IPS-NIHi11 (cell line): ENCODE measurements around the gene RUSC1.
"Not testable (repeated sequence)": the region's sequence is repeated elsewhere in the genome, so short reads cannot be mapped to it uniquely, and the experiment has no call there.

Experiments used
- DNase-seq: peaks from one replicate; pipeline ENCODE4 v3.0.0; 2012; ENCODE audit warnings: mixed read lengths, low spot score

RUSC1 gene, protein sequence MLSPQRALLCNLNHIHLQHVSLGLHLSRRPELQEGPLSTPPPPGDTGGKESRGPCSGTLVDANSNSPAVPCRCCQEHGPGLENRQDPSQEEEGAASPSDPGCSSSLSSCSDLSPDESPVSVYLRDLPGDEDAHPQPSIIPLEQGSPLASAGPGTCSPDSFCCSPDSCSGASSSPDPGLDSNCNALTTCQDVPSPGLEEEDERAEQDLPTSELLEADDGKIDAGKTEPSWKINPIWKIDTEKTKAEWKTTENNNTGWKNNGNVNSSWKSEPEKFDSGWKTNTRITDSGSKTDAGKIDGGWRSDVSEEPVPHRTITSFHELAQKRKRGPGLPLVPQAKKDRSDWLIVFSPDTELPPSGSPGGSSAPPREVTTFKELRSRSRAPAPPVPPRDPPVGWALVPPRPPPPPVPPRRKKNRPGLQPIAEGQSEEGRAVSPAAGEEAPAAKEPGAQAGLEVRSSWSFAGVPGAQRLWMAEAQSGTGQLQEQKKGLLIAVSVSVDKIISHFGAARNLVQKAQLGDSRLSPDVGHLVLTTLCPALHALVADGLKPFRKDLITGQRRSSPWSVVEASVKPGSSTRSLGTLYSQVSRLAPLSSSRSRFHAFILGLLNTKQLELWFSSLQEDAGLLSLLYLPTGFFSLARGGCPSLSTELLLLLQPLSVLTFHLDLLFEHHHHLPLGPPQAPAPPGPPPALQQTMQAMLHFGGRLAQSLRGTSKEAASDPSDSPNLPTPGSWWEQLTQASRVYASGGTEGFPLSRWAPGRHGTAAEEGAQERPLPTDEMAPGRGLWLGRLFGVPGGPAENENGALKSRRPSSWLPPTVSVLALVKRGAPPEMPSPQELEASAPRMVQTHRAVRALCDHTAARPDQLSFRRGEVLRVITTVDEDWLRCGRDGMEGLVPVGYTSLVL

DNA sequence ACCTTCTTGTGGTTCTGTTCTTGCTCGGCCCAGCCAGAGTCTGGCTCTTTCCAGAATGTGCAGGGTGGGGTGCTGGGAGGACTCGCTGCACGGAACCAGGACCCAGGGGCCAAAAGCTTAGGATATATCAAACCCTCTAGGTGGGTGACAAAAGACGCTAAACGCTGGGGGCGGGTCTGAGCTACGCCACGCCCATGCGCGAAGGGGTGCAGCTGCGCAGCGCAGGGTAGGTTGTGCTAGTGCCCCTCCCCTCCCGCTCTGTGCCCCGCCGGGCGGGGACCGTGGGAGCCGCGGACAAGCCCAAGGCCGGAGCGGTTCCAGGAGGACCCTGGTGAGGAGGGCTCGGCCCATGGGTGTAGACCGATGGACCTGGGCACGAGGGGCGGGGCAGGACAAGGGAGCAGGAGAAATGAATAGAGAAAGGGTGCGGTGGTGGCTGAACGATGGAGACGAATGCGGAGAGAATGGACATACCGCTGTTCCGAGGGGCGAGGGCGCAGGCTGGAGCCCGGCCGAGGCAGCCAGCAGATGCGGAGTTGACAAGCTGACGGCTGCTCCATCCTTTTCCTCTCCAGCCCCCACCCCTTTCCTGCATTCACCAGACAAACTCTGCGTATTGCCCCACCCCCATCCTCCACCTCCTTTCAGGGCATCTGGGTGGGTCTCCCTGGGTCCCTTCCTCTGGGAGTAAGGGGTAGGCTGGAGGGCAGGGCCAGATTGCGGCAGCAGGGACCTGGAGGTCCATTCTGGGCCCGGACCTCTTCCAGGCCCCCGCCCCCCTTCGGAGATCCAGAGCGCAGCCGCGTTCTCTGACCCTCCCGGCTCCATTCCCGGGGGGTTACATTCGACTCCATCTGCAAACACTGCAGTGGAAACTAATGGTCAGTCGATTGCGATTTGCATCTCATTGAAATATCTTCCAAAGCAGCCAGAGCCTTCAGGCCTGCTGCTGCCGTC, at the start of gene RUSC1:
RUSC1 (plus strand) TSS at position 234 of the 957 bp plus-strand sequence. CDS start 880 bp downstream, outside the sequence.
- DNase-seq: peak; percentile 85

DNA sequence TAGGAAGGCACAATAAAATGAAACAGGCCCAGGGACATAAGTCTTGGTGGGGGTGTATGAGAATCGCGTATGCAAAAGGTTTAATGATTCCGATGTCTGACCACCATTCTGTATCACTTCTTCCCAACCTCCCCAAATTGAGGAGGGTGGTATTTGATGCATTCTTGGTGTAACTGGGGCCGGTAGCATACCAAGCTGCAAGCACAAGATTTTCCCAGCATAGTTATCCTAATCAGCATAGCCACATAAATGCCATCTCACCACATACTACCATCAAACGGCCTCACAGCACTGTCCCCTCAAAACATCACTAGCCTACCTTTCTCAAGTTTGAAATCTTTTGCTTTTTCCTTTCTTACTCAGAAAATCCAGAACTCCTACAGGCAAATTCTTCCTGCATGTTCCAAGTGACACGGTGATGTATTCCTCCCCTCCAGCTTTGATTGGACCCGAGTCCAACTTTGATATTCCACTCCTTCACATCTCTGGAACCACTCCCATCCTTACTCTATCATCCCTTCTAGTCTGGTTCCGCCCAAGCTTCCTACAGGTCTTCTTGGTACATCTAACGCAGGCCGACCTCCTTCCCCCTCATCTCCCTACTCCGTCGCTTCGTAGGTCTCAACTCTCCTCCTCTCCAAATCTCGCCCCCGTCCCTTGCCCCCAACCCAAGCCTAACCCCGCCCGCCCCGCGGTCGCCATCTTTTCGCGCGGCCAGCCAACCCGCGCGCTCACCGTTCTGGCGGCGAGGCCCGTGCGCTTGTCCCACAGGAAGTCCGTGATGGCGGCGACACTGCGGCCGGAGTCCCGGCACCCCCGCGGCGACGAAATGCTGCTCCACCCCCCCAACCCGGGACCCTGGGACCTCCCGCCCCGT, 48.0 kb upstream of the RUSC1 start:
- peak; percentile 76 for DNase-seq

DNA sequence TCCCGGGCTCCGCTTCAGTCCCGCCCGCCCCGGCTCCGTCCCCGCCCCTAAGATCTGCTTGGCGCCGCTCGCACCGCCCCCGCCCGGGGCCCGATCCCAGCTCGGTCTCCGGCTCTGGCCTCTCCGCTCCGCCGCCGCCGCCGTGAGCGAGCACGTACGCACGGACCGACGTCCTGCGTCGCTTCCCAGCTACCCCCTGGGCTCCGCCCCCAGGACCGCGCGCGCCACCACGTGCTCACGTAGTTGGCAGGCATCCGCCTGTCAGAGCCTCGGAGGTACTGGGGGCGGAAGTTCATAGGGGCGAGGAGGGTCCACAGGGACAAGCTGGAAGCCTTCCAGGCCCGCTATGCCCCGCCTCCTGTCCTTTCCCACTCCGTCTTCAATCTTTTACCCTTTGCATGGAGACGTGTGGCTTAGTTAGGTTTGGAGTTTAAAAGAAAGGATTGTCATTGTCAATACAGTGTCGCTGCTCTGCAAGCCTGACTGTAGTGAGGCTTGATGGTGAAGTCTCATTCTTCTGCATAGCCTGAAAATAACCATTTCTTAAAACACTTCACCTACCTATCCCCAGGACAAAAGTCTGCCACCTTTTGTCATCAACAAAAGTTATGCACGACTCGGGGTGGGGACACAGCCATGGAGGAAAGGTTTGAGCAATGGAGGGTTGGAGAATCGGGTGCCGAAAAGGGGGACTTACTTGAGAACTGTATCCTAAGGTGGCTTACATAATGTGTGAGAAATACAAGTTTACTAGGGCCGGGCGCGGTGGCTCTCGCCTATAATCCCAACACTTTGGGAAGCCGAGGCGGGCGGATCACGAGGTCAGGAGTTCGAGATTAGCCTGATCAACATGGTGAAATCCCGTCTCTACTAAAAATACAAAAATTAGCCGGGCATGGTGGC, 47.1 kb upstream of the RUSC1 start, which contains the start of gene CLK2:
CLK2 (minus strand) TSS at position 162 of the 903 bp plus-strand sequence. CDS start 2,527 bp downstream, outside the sequence.
- DNase-seq: peak; percentile 96

DNA sequence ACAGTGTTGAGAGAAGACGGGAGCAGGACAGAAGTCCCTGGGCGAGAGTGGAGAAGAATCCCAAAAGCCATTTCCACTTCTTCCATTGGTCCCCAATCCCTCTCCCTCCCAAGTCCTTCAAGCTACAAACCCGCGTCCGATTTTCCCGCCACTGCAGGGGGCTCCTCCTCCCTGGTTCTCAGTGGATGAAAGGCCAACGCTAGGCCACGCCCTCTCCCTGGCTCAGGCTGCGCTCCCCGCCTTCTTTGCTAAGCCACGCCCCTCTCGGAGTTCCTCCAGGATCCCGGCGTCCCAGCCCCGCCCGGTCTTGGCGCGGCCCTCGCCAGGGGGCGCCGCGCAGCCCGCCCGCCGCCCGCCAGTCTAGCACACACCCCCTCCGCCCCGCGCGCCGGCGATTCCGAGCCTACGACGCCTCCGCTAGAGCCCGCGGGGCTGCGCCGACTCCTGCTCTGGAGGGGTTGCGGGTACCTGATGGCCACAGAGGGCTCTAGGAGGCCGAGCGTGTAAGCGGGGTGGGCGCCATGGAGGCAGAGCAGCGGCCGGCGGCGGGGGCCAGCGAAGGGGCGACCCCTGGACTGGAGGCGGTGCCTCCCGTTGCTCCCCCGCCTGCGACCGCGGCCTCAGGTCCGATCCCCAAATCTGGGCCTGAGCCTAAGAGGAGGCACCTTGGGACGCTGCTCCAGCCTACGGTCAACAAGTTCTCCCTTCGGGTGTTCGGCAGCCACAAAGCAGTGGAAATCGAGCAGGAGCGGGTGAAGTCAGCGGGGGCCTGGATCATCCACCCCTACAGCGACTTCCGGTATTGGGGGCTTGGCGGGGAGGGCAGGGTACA, 43.4 kb upstream of the RUSC1 start, which contains the start of gene HCN3:
HCN3 (plus strand) TSS at position 394 of the 832 bp plus-strand sequence; CDS start at position 522, 128 bp downstream.
- peak; percentile 96 for DNase-seq

DNA sequence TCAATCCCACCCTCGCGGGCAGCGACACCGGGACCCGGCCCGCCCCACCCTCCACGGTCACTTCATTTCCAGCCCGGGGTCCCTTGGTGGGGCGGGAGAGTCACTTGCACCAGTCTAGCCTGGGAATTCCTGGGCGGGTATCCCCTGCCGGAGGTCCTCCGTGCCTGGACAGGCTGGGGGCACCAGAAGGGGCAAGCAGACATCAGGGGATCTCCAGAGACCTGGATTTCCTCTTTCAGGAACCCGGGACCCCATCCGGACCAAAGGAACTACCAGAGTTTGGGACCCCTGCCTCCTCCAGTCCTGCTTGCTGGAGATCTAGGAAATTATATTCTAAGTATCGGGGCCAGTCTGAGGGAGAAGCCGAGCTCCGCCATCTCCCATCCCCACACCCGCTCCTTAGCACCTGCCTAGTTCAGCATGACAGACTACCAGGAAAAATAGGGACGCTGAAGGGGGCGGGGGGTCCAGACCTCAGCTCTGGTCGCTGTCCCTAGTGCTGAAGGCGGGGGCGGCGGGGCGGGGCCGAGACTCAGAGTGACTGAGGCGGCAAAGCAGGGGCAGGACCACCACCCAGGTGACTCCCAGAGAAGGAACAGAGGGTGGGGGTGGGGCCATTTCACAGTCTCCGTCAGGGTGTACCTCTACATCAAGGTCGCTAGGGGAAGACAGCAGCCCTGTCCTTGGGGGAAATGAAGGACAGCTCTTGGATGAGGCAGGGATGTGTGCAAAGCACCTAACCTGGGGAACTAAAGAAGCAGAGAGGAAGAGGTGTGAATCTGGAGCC, 42.6 kb upstream of the RUSC1 start:
- DNase-seq: peak; percentile 92

DNA sequence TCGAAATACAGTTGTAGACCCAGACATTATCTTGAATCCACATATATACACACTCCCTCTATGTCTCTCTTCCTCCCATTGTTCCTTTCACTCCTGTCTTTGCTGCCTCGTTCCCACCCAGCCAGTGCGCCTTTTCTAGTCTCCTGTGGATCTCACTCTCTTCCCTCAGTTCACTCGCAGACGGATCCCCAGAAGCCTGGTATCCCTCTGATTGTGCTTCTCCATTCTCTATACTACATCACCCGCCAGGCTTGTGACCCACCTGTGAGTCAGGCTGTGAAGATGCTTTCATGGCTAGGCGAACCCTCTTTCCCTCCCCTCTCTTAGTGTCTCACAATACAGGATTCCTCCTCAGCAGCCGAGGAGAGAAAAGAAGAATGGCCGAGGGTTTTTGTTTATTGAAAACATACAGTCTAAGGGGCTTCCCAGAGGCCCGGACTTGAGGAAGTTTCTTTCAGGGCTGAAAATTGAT, 42.0 kb upstream of the RUSC1 start:
- DNase-seq: no peak

DNA sequence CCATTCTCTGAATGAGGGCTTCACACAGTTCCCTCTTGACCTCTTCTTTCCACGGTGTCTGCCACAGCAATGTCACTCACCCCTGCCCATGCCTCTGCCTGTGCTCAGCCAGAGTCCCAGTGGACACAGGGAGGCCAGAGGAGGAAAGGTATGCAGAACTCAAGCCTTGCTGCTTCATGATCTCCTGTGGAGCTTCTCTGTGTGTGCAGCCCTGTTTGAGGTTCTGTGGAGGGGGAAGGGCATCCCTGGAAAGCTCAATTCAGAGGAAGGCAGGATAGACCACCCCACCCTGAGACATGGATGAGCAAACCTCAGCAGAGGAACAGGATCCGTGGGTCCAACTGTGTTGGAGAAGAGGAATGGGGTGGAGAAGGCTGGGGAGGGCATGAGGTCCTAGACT, 41.4 kb upstream of the RUSC1 start:
- no peak for DNase-seq

DNA sequence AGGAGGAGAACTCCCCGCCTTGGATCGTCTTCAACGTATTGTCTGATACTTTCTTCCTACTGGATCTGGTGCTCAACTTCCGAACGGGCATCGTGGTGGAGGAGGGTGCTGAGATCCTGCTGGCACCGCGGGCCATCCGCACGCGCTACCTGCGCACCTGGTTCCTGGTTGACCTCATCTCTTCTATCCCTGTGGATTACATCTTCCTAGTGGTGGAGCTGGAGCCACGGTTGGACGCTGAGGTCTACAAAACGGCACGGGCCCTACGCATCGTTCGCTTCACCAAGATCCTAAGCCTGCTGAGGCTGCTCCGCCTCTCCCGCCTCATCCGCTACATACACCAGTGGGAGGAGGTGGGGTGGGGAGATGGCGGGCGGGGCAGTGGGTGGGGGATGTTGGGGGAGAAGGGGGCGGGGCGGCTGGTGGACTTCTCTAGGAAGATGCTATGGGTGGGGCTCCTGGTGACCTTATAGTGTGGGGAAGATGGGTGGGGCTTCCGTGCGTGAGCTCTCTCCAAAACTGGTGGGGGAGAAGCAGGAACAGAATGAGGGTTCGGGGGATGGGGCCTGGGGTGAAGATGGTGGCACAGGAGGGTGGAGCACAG, 38.1 kb upstream of the RUSC1 start:
- DNase-seq: no peak

DNA sequence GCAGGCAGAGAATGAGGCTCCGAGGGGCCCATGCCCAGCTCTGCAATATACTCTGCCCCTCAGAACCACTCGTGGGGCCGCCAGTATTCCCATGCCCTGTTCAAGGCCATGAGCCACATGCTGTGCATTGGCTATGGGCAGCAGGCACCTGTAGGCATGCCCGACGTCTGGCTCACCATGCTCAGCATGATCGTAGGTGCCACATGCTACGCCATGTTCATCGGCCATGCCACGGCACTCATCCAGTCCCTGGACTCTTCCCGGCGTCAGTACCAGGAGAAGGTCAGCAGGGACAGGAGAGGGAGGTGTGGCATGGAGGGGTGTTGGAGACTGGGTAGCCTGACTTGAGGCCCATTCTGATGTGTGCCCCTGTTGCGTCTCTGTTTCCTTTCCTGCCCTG, 36.2 kb upstream of the RUSC1 start:
- DNase-seq: no peak

DNA sequence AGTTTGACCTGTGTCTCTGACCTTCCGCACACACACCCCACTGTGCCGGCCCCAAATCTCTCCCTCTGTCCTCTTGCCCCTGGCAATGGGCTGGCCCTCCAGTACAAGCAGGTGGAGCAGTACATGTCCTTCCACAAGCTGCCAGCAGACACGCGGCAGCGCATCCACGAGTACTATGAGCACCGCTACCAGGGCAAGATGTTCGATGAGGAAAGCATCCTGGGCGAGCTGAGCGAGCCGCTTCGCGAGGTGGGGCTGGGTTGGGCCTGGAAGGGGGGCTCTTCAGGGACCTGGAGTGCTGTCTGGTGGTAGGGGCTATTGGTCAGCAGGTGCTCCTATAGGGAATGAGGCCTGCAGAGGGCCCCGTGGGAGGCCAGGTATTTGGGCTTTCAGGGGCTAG, 35.6 kb upstream of the RUSC1 start:
- no peak for DNase-seq

DNA sequence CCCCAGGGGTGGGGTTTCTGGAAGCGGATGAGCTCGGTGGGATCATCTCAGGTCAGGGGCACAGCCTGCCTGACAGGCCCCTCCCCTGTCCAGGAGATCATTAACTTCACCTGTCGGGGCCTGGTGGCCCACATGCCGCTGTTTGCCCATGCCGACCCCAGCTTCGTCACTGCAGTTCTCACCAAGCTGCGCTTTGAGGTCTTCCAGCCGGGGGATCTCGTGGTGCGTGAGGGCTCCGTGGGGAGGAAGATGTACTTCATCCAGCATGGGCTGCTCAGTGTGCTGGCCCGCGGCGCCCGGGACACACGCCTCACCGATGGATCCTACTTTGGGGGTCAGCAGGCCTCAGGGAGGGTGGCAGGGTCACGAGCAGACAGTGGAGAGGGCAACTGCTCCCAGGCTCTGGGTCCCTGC, 35.1 kb upstream of the RUSC1 start:
- no peak for DNase-seq

DNA sequence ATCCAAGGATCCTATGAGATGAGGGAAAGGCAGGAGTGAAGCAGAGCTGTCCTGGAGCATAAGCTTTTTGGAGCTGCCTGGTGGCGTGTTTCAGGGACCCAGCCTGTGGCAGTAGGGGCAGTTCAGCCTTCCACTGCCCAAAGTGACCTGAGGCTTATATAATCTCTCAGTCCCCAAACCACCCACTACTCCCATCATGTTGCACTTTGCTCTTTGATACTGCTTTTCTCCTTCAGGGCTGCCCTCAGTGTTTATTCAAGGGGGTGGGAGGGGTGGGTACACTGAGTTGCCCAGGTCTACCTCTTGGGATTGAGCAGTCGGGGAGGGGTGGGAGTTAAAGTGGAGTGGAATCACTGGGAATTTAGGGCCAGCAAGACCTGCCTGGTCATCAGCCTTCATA, 34.1 kb upstream of the RUSC1 start:
- no peak for DNase-seq

DNA sequence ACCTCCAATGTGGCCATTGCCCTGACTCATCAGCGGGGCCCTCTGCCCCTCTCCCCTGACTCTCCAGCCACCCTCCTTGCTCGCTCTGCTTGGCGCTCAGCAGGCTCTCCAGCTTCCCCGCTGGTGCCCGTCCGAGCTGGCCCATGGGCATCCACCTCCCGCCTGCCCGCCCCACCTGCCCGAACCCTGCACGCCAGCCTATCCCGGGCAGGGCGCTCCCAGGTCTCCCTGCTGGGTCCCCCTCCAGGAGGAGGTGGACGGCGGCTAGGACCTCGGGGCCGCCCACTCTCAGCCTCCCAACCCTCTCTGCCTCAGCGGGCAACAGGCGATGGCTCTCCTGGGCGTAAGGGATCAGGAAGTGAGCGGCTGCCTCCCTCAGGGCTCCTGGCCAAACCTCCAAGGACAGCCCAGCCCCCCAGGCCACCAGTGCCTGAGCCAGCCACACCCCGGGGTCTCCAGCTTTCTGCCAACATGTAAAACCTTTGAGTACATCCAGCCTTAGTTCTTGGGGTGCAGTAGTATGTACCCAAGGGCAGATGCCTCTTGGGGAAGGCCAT, 32.6 kb upstream of the RUSC1 start:
- DNase-seq: no peak

DNA sequence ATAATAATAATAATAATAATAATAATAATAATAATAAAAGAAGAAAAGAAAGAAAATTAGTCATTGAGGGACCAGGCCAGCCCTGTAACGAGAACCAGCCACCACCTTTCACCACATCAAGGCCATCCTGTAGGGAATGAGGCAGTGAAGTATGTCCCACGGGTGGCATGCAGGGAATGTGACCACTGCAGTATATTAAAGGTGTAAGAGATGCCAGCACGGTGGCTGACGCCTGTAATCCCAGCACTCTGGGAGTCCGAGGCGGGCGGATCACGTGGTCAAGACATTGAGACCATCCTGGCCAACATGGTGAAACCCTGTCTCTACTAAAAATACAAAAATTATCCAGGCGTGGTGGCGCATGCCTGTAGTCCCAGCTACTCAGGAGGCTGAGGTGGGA, 29.7 kb upstream of the RUSC1 start:
- DNase-seq: not testable (repeated sequence)

DNA sequence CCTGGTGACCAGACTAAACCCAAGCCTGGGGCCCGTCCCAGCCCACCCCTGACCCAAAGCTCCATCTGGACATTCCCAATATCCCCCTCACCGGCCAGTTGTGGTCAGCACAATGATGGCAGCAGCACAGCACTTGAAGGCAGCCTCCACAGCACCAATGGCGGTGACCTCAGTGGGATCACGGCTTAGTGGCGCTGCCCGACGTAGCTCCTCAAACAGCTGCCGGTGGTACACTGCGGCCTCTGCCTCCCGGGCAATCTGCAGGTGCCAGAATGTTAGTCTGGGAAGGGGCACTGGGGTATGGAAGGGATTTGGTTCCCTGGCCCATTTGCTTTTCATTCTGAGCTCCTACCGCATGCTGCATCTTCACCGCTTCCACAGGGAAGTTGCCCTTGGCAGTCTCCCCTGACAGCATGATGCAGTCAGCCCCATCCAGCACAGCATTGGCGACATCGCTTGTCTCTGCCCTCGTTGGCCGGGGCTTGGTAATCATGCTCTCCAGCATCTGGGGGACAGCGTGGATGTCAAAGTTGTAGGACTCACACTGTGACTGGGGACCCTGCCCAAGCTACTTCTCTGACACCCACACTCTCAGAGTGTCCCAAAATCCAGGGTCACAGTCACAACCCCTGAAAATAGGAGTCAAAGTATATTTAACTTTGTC, 27.5 kb upstream of the RUSC1 start:
- no peak for DNase-seq

DNA sequence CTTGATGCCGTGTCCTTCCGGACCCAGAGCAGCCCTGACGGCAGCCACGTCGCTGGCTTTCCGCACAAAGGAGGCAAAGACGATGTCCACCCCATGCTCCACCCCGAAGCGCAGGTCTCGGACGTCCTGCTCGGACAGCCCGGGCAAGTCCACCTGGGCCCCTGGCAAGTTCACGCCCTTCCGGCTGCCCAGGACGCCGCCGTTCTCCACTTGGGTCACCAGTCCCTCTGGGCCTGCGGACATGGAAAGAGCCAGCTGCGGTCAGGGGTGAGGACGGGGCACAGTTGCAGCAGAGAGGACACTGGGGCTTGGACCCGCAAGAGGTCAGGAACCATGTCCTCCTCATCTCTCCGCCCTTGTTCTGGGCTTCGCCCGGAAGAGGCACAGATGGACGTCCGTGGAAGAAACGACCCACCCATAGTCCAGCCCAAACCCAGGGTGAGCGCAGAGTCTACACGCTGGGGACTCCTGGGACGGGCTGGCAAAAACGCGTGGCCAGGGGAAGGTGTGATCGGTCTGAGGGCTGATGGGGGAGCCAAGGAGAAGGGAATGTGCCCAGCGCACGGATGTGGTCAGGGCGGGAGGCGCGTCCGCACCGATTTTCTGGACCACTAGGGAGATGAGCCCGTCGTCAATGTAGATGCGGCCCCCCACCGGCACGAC, 26.0 kb upstream of the RUSC1 start:
- peak; percentile 41 for DNase-seq
